ENCODE data around the gene MAEA. TPM values are rescaled to one million over a fixed set of nuclear protein-coding genes. Genes with fewer than 3 reads are reported as not detected.
A peak's percentile ranks its signal among the peaks of the same experiment; 100 is the strongest.

MAEA gene
- total and polyA plus RNA-seq, 9 of the 15 experiments (the other 6 are each of a cell fraction or from before 2014, with no cell fraction given) = 2.1 to 86.5 (median 45.0) TPM

DNA sequence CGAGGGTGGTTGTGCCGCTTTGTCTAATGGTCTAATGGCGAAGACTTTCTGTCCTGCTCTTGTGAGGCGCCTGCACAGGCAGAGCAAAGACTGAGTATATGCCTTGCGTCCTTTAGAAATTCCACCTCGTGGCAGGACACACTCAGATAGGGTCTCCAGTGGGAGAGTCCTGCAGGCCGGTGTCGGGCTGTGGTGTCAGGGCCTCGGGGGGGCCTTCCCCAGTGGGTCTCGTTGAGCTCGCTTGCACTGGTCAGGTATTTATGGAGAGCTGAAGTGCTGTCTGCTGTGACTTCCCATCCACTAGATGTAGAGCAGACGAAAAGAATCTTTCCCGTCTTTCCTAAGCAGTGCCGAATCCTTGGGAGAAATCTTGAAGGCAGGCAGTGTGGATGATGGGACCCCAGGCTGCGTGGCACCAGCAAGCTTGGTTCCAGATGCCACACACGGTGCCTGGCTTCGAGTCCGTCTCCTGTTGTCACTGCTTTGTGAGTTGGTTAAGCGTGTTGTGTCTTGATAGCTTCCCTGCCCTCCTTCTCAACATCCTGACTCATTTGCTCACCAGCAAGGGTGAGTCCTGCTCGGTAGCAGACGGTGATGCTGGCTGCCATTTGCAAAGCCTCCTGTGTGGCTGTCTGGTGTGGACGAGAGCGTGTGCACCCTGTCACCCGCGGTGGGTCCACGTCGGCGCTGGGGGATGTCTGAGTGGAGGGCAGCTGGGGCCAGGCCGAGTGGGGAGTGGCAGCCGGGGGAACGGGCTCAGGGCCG is 20.5 kb downstream of the MAEA start:
- POLR2A ChIA-PET = interaction anchor here (2.1 to 2.2 kb wide), 2 partner anchors 8 to 20 kb away, joined by 4 to 11 read pairs; partner anchors contain the start of gene MAEA
- H4K20me1 ChIP-seq (replicated peaks; ENCODE audit: control insufficient read depth, insufficient read depth, low read length) = peaks cover 12% of the 10 kb centered on the region
- BruUV-seq (replicated peaks) = no TSS peak
- WGBS (ENCODE audit: insufficient coverage, low coverage, missing lambda C conversion rate) = 93% methylated on average over 32 of the region's 32 CpGs
- H3K4me3 ChIP-seq = no peak overlapping the region
- ATAC-seq (no peak), FAIRE-seq (no peak), DNase-seq (ENCODE audit: extremely low read depth in 1 of 4, low spot score in 3 of 4) (no peak)
- H3K9ac ChIP-seq (ENCODE audit: insufficient read depth in 1 of 2, low read depth in 2 of 2, low read length in 2 of 2) = peak overlapping the region in 1 of 2 experiments; percentile 33; a peak in 2 of 4 replicates
- TF ChIP-seq, protein P1, sequence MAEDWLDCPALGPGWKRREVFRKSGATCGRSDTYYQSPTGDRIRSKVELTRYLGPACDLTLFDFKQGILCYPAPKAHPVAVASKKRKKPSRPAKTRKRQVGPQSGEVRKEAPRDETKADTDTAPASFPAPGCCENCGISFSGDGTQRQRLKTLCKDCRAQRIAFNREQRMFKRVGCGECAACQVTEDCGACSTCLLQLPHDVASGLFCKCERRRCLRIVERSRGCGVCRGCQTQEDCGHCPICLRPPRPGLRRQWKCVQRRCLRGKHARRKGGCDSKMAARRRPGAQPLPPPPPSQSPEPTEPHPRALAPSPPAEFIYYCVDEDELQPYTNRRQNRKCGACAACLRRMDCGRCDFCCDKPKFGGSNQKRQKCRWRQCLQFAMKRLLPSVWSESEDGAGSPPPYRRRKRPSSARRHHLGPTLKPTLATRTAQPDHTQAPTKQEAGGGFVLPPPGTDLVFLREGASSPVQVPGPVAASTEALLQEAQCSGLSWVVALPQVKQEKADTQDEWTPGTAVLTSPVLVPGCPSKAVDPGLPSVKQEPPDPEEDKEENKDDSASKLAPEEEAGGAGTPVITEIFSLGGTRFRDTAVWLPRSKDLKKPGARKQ (CRISPR knock-in tag; IDR thresholded peaks at IDR 0.05) = no peak
- TF ChIP-seq, protein P2, sequence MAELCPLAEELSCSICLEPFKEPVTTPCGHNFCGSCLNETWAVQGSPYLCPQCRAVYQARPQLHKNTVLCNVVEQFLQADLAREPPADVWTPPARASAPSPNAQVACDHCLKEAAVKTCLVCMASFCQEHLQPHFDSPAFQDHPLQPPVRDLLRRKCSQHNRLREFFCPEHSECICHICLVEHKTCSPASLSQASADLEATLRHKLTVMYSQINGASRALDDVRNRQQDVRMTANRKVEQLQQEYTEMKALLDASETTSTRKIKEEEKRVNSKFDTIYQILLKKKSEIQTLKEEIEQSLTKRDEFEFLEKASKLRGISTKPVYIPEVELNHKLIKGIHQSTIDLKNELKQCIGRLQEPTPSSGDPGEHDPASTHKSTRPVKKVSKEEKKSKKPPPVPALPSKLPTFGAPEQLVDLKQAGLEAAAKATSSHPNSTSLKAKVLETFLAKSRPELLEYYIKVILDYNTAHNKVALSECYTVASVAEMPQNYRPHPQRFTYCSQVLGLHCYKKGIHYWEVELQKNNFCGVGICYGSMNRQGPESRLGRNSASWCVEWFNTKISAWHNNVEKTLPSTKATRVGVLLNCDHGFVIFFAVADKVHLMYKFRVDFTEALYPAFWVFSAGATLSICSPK (IDR thresholded peaks at IDR 0.05; ENCODE audit: borderline replicate concordance) = no peak
- in situ Hi-C loops (cut with MboI) (no loop called here), intact Hi-C loops (cut with micrococcal nuclease) (no loop called here)
- H3K4me2 ChIP-seq (ENCODE audit: insufficient read depth, low read length) = no peak overlapping the region
- peaks cover 4 to 41% of the 10 kb centered on the region in 2 experiments; a peak in 4 of 5 replicates for H3K4me1 ChIP-seq (replicated peaks in 1 of 2; ENCODE audit: control insufficient read depth in 2 of 2, insufficient read depth in 2 of 2, low read length in 2 of 2)
- peaks cover 57% of the 10 kb centered on the region; the same call in 2 of the 3 replicates for H3K36me3 ChIP-seq (ENCODE audit: control insufficient read depth, insufficient read depth, low read length)
- CTCF ChIA-PET (ENCODE audit: low intra/inter-chr PET ratio) = no interaction called here
- H3K9me3 ChIP-seq (replicated peaks; ENCODE audit: control insufficient read depth, insufficient read depth, low read depth, low read length) = no peaks in the 10 kb centered on the region
- H2AFZ ChIP-seq (ENCODE audit: low read depth, low read length) = no peak overlapping the region
- H3K9me1 ChIP-seq (ENCODE audit: control insufficient read depth, insufficient read depth, low read length) = no peaks in the 10 kb centered on the region
- H3K27ac ChIP-seq (ENCODE audit: extremely low read depth, low read depth, low read length) = no peak overlapping the region
- no peaks in the 10 kb centered on the region; a peak in 1 of 5 replicates for H3K27me3 ChIP-seq (ENCODE audit: control insufficient read depth in 2 of 2, insufficient read depth in 2 of 2, low read length in 2 of 2)
- peaks cover 71% of the 10 kb centered on the region for H3K79me2 ChIP-seq (ENCODE audit: control insufficient read depth, insufficient read depth, low read length)
